Cardiac muscle cell (in vitro differentiated cells and primary cell): Measurements from ENCODE around the gene LIMCH1. TPM values are rescaled to one million over a fixed set of nuclear protein-coding genes. Genes with fewer than 3 reads are reported as not detected.

Source experiments
- DNase-seq, 2 donors: peaks; one replicate each; pipeline versions ENCODE4 v3.0.0 to v3.0.0-alpha.2; 2010 to 2017; ENCODE audit warnings: low read depth in 1 of 2, low spot score in 1 of 2
- H3K27ac ChIP-seq: fragments of 200-600 bp; sonication (generic); 2 replicates; pipeline ENCODE4 v1.5.1; 2016
- H3K27me3 ChIP-seq: fragments of 200-600 bp; sonication (generic); 2 replicates; pipeline ENCODE4 v1.6.0; 2016; ENCODE audit warnings: control low read depth
- H3K36me3 ChIP-seq: fragments of 200-600 bp; sonication (generic); 2 replicates; pipeline ENCODE4 v1.5.1; 2016; ENCODE audit warnings: control low read depth
- H3K4me1 ChIP-seq: fragments of 200-600 bp; sonication (generic); 2 replicates; pipeline ENCODE4 v1.8.1; 2017; ENCODE audit warnings: low read depth, mild to moderate bottlenecking, mixed run types
- H3K4me3 ChIP-seq: fragments of 200-600 bp; sonication (generic); 2 replicates; pipeline ENCODE4 v1.5.1; 2016; ENCODE audit warnings: mild to moderate bottlenecking
- H3K9me3 ChIP-seq: fragments of 200-600 bp; sonication (generic); 2 replicates; pipeline ENCODE4 v1.5.1; 2017; ENCODE audit warnings: low read depth, mild to moderate bottlenecking, control low read depth
- CTCF ChIP-seq: IDR thresholded peaks from 2 replicates; pipeline ENCODE4 v1.5.1; 2012; ENCODE audit warnings: low read depth, mild to moderate bottlenecking, low read length
- polyA plus RNA-seq: library from polyadenylated mRNA; unstranded; fragments of >200 nt; fragmentation: Nextera tagmentation; extraction: Ambion mirVana; gene quantifications from 2 replicates; pipeline ENCODE4 v1.2.1, GENCODE V29; 2016
- total RNA-seq: library from RNA; depleted of rRNA; stranded (reverse); fragments of >200 nt; gene quantifications from 2 replicates; pipeline ENCODE4 v1.2.3, GENCODE V29; 2016

Gene LIMCH1
- total and polyA plus RNA-seq, 2 experiments from 2014 or later: 2.8 to 4.5 TPM

DNA sequence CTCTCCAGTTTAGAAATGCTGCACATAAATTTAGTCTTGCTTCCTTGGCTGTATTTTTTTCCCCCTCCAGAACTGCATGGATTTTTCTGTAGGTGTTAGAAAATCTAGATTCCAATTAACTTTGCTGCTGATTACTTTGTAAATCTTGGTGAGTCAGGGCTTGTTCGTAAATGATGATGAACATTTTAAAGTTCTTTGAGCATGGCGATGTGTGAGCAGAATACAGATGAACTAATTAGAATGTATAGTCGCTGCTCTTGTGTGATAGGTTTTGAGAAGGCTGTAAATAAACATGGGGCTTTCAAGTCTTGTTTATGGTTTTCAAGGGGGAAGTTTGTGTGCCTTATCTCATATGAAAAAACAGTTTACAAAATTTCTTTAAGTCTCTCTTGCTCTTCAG is 23.3 kb downstream of the LIMCH1 start:
- Histone ChIP-seq H3K36me3 (no peaks in the 10 kb centered on the region), H3K27ac (no peak overlapping the region), H3K4me3 (no peak overlapping the region), H3K4me1 (no peaks in the 10 kb centered on the region), H3K9me3 (no peaks in the 10 kb centered on the region), H3K27me3 (peaks cover 32% of the 10 kb centered on the region)
- no peak for TF ChIP-seq CTCF
- no peak for DNase-seq

GRCh38 chr4:41567186-41567585 is 29.2 kb downstream of the LIMCH1 start:
- Histone ChIP-seq H3K27me3 (peaks cover 4% of the 10 kb centered on the region), H3K4me1 (peaks cover 11% of the 10 kb centered on the region), H3K9me3 (no peaks in the 10 kb centered on the region), H3K36me3 (no peaks in the 10 kb centered on the region), H3K27ac (no peak overlapping the region), H3K4me3 (no peak overlapping the region)
- no peak for TF ChIP-seq CTCF
- no peak for DNase-seq

DNA sequence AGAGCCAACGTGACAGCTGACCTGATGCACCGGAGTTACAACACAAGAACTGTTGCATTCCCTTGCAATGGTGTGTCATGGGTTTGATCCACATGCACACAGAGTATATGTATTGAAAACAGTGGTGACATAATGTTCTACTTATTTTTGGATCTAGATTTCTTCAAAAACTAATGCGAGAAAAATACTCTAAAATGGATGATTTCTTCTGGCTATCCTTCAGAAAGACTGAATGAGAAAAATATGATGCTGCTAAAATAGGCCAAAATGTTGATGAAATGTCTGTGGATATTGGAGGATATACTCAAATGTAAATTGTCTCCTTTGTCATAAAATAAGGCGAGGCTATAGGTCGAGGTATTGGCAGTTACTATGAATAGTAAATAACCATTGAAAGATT is 30.4 kb downstream of the LIMCH1 start:
- TF ChIP-seq CTCF: no peak
- Histone ChIP-seq H3K4me3 (no peak overlapping the region), H3K27ac (no peak overlapping the region), H3K4me1 (peaks cover 13% of the 10 kb centered on the region), H3K36me3 (no peaks in the 10 kb centered on the region), H3K27me3 (peaks cover 4% of the 10 kb centered on the region), H3K9me3 (no peaks in the 10 kb centered on the region)
- DNase-seq: no peak

DNA sequence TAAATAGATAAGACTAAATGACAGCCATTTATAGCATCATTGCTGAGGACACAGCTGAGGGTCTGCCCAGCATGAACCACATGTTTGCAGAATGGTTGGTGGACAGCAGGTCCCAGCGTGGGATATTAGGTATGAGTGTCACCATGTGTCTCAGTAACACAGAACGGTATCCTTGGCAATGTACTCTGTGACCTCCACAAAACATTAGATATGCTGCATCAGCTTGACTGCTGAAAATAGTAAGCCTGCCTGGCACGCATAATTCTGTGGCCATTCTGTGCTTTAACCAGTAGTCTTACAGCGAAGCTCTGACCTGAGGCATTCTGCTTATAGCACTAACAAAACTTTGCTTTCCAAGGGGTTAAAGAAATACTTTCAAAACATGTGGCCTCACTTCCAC is 32.0 kb downstream of the LIMCH1 start:
- no peak for TF ChIP-seq CTCF
- Histone ChIP-seq H3K9me3 (no peaks in the 10 kb centered on the region), H3K4me3 (no peak overlapping the region), H3K4me1 (peaks cover 13% of the 10 kb centered on the region), H3K27ac (no peak overlapping the region), H3K36me3 (no peaks in the 10 kb centered on the region), H3K27me3 (no peaks in the 10 kb centered on the region)
- DNase-seq: peak in 1 of 2 donors; percentile 30

DNA sequence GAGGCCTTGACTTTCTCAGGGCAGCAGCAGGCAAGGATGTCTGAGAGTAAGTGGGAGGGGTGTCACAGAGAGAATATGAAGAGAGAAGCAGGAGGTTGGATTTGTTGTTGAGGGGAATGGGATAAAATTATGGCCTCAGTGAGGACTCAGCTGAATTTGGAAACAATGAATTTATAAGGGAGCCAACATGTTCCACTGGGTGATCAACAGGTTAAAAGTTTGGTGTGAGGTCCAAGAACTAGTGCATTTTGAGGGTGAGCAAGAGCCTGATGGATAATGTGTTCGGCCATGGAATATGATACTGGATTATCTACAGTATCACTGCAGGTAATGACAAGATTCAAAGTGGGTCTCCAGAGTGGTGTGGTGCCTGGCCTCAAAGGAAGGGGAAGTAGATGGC is 33.5 kb downstream of the LIMCH1 start:
- Histone ChIP-seq H3K27me3 (no peaks in the 10 kb centered on the region), H3K27ac (no peak overlapping the region), H3K9me3 (no peaks in the 10 kb centered on the region), H3K4me1 (peaks cover 13% of the 10 kb centered on the region), H3K4me3 (no peak overlapping the region), H3K36me3 (no peaks in the 10 kb centered on the region)
- DNase-seq: no peak
- no peak for TF ChIP-seq CTCF

DNA sequence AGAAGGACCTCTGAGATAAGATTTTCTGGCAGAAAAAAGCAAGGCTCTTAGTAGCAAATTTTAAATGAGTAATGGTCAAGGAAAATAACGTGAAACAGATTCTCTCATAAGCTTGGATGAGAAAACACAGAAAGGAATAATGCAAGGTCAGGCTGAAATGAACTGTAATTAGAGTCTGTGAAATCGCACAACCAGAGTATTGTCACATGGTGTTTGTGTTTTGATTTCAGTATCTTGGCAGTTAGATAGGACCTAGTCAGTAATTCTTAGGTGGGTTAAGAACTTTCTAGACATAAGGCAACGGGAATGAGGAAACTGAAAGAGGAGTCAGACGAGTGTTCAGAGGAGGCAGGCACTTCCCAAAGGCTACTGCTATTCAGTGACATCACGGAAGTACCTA is 34.6 kb downstream of the LIMCH1 start:
- Histone ChIP-seq H3K27me3 (no peaks in the 10 kb centered on the region), H3K36me3 (no peaks in the 10 kb centered on the region), H3K27ac (no peak overlapping the region), H3K9me3 (no peaks in the 10 kb centered on the region), H3K4me1 (peaks cover 13% of the 10 kb centered on the region), H3K4me3 (no peak overlapping the region)
- no peak for TF ChIP-seq CTCF
- no peak for DNase-seq
